ENCODE data around the gene NELL1. TPM values are rescaled to one million over a fixed set of nuclear protein-coding genes. Genes with fewer than 3 reads are reported as not detected.

NELL1 gene
- total and polyA plus RNA-seq, 8 donors = 0.24 to 1.8 (median 0.71) TPM; not detected in 2

- TF ChIP-seq CTCF (IDR thresholded peaks at IDR 0.05) = no peak
- Histone ChIP-seq H3K36me3 (no peaks in the 10 kb centered on the region), H3K9me3 (no peaks in the 10 kb centered on the region), H3K4me3 (no peak overlapping the region), H3K4me1 (no peaks in the 10 kb centered on the region), H3K27me3 (no peaks in the 10 kb centered on the region), H3K27ac (no peak overlapping the region)
- ATAC-seq (no peak), DNase-seq (peak in 1 of 4 donors; percentile 61)
- intact Hi-C loops (cut with DNase I) = no loop called here
Measured at GRCh38 chr11:20790622-20791021, 121.2 kb downstream of the NELL1 start.

- intact Hi-C loops (cut with DNase I) = no loop called here
- no peak for DNase-seq
- H3K9me3 ChIP-seq = peaks cover 0 to 4% of the 10 kb centered on the region in 2 donors
- ATAC-seq = no peak
- no peak overlapping the region for H3K4me3 ChIP-seq
- no peak overlapping the region for H3K27ac ChIP-seq
- no peaks in the 10 kb centered on the region for H3K36me3 ChIP-seq
- H3K4me1 ChIP-seq = no peaks in the 10 kb centered on the region
- no peak for TF ChIP-seq CTCF (IDR thresholded peaks at IDR 0.05)
- H3K27me3 ChIP-seq = no peaks in the 10 kb centered on the region
Measured at GRCh38 chr11:20795005-20795404, 125.6 kb downstream of the NELL1 start.

GRCh38 chr11:20808328-20808727, 138.9 kb downstream of the NELL1 start:
- TF ChIP-seq CTCF (IDR thresholded peaks at IDR 0.05) = no peak
- ATAC-seq = no peak

GRCh38 chr11:20821046-20821445, 151.7 kb downstream of the NELL1 start:
- H3K9me3 ChIP-seq = peaks cover 0 to 3% of the 10 kb centered on the region in 2 donors
- H3K27ac ChIP-seq = no peak overlapping the region
- no peak for ATAC-seq
- TF ChIP-seq CTCF (IDR thresholded peaks at IDR 0.05) = no peak
- no peaks in the 10 kb centered on the region for H3K27me3 ChIP-seq
- DNase-seq = no peak
- intact Hi-C loops (cut with DNase I) = no loop called here
- H3K36me3 ChIP-seq = no peaks in the 10 kb centered on the region
- no peak overlapping the region for H3K4me3 ChIP-seq
- H3K4me1 ChIP-seq = no peaks in the 10 kb centered on the region

More at GRCh38 chr11:20808328-20808727, 138.9 kb downstream of the NELL1 start:
- Histone ChIP-seq H3K27ac (no peak overlapping the region), H3K27me3 (no peaks in the 10 kb centered on the region), H3K4me3 (no peak overlapping the region), H3K9me3 (peaks cover 0 to 35% of the 10 kb centered on the region in 2 donors), H3K4me1 (no peaks in the 10 kb centered on the region), H3K36me3 (no peaks in the 10 kb centered on the region)
- intact Hi-C loops (cut with DNase I) = no loop called here
- no peak for DNase-seq

GRCh38 chr11:20821470-20821869, 152.1 kb downstream of the NELL1 start:
- DNase-seq (no peak), ATAC-seq (no peak)
- intact Hi-C loops (cut with DNase I) = no loop called here
- Histone ChIP-seq H3K4me1 (no peaks in the 10 kb centered on the region), H3K27ac (no peak overlapping the region), H3K27me3 (no peaks in the 10 kb centered on the region), H3K4me3 (no peak overlapping the region), H3K36me3 (no peaks in the 10 kb centered on the region), H3K9me3 (peaks cover 0 to 3% of the 10 kb centered on the region in 2 donors)
- TF ChIP-seq CTCF (IDR thresholded peaks at IDR 0.05) = no peak
